Endothelial cell of umbilical vein (primary cell): Measurements from ENCODE around the gene SPRYD3. TPM values are rescaled to one million over a fixed set of nuclear protein-coding genes. Genes with fewer than 3 reads are reported as not detected.

ENCODE experiments used
- BruUV-seq: library from RNA; stranded (reverse); fragments of 400-500 nt; replicated peaks from 2 replicates; lab custom pipeline; 2021; lab: Mats Ljungman, UMichigan
- CTCF ChIA-PET: fragments of 300-600, 350-600 bp; sonication (Branson Sonifier 250); formaldehyde crosslinking; loops from one replicate; lab custom pipeline; 2021; ENCODE audit warnings: antibody characterized with exemption, inconsistent platforms; lab: Charles Lee
- POLR2A ChIA-PET: fragments of 300-600, 350-600 bp; sonication (Branson Sonifier 250); formaldehyde crosslinking; loops from one replicate; lab custom pipeline; 2021; ENCODE audit warnings: antibody characterized with exemption, inconsistent platforms; lab: Charles Lee
- DNase-seq: peaks from one replicate; pipeline ENCODE4 v3.0.0-alpha.2; 2011; ENCODE audit warnings: low read depth, low spot score
- FAIRE-seq: peaks from 2 replicates; lab custom pipeline; 2011; peaks lifted over from hg19 to GRCh38; lab: Jason Lieb, UNC
- H2AFZ ChIP-seq: 2 replicates; pipeline ENCODE4 v1.6.0; 2012; ENCODE audit warnings: low read depth, low read length, control low read depth, inconsistent platforms
- H3K27ac ChIP-seq: 2 replicates; pipeline ENCODE4 v1.5.1; 2011; ENCODE audit warnings: low read depth, mild to moderate bottlenecking, control low read depth, low read length, moderate library complexity; ENCODE audit not compliant: insufficient read depth
- H3K27me3 ChIP-seq, 2 experiments: 2 replicates each; pipeline versions ENCODE4 v1.6.0 to v1.6.1; 2011; ENCODE audit warnings: low read length in 2 of 2, mixed read lengths in 1 of 2; ENCODE audit not compliant: control insufficient read depth in 2 of 2, insufficient read depth in 2 of 2
- H3K36me3 ChIP-seq, 2 experiments: 2 replicates in 1 of 2; 3 replicates in 1 of 2; pipeline ENCODE4 v1.5.1; 2011; ENCODE audit warnings: low read length in 2 of 2, mild to moderate bottlenecking in 1 of 2, moderate library complexity in 1 of 2; ENCODE audit not compliant: control insufficient read depth in 2 of 2, insufficient read depth in 2 of 2; ENCODE audit errors: extremely low read depth in 1 of 2
- H3K4me1 ChIP-seq: 3 replicates; pipeline ENCODE4 v1.5.1; 2011; ENCODE audit warnings: mild to moderate bottlenecking, low read length; ENCODE audit not compliant: control insufficient read depth, insufficient read depth; ENCODE audit errors: extremely low read depth
- H3K4me2 ChIP-seq: 2 replicates; pipeline ENCODE4 v1.6.1; 2011; ENCODE audit warnings: low read length, control low read depth, mixed read lengths; ENCODE audit not compliant: insufficient read depth
- H3K4me3 ChIP-seq, 3 experiments: fragments of 200-600 bp in 1 of 3; sonication (generic), shearing (Covaris generic) in 1 of 3; replicated peaks in 1 of 3; 2 replicates each; pipeline ENCODE4 v1.5.1; 2011 to 2016; ENCODE audit warnings: control low read depth in 3 of 3, low read length in 3 of 3, mild to moderate bottlenecking in 2 of 3, inconsistent platforms in 1 of 3, low read depth in 1 of 3, moderate library complexity in 1 of 3; ENCODE audit not compliant: insufficient read depth in 1 of 3
- H3K79me2 ChIP-seq: 2 replicates; pipeline ENCODE4 v1.6.0; 2012; ENCODE audit warnings: low read length, inconsistent platforms; ENCODE audit not compliant: control insufficient read depth, insufficient read depth
- H3K9ac ChIP-seq: replicated peaks from 2 replicates; pipeline ENCODE3; 2011; ENCODE audit warnings: low read length, control low read depth; ENCODE audit not compliant: insufficient read depth; ENCODE audit errors: extremely low read depth
- H3K9me1 ChIP-seq: replicated peaks from 3 replicates; pipeline ENCODE4 v1.6.0; 2011; ENCODE audit warnings: mild to moderate bottlenecking, low read length; ENCODE audit not compliant: control insufficient read depth, insufficient read depth; ENCODE audit errors: extremely low read depth
- H3K9me3 ChIP-seq: replicated peaks from 2 replicates; pipeline ENCODE4 v1.5.1; 2012; ENCODE audit warnings: low read length, inconsistent platforms; ENCODE audit not compliant: control insufficient read depth, insufficient read depth
- H4K20me1 ChIP-seq: replicated peaks from 2 replicates; pipeline ENCODE3; 2011; ENCODE audit warnings: mild to moderate bottlenecking, low read length; ENCODE audit not compliant: control insufficient read depth, insufficient read depth; ENCODE audit errors: extremely low read depth
- EZH2 ChIP-seq: IDR thresholded peaks from 2 replicates; pipeline ENCODE4 v1.6.1; 2012; ENCODE audit warnings: borderline replicate concordance, low read depth, mild to moderate bottlenecking, moderate library complexity, low read length, inconsistent platforms; ENCODE audit not compliant: severe bottlenecking
- FOS ChIP-seq: IDR thresholded peaks from 2 replicates; pipeline ENCODE4 v1.6.1; 2011; ENCODE audit warnings: mild to moderate bottlenecking, low read length, moderate library complexity, borderline replicate concordance; ENCODE audit not compliant: insufficient read depth
- GATA2 ChIP-seq: IDR thresholded peaks from 2 replicates; pipeline ENCODE4 v1.7.0; 2011; ENCODE audit warnings: low read depth, mild to moderate bottlenecking, moderate library complexity, mixed read lengths, low read length; ENCODE audit not compliant: insufficient read length, insufficient read depth
- JUN ChIP-seq: IDR thresholded peaks from 2 replicates; pipeline ENCODE4 v1.6.1; 2011; ENCODE audit warnings: borderline replicate concordance, low read depth; ENCODE audit not compliant: insufficient read length, insufficient read depth
- MYC ChIP-seq: IDR thresholded peaks from one replicate; pipeline ENCODE4 v1.6.1; 2011; ENCODE audit warnings: mild to moderate bottlenecking, low read depth, low read length
- POLR2A ChIP-seq: IDR thresholded peaks from 2 replicates; pipeline ENCODE4 v1.6.1; 2012; ENCODE audit warnings: low read depth, mild to moderate bottlenecking, control low read depth, low read length
- POLR2AphosphoS5 ChIP-seq: IDR thresholded peaks from 2 replicates; pipeline ENCODE4 v1.6.1; 2012; ENCODE audit warnings: low read depth, mild to moderate bottlenecking, control low read depth, low read length, moderate library complexity; ENCODE audit not compliant: insufficient read depth
- dilution Hi-C: fragments of 300-500 bp; cut with MboI; formaldehyde crosslinking; loops from one replicate; pipeline ENCODE4 v1.15.0; 2019; ENCODE audit warnings: low sequenced_read_pairs; ENCODE audit not compliant: extremely low pct_ligation_motif_present
- intact Hi-C: fragments of 100-400 bp; cut with micrococcal nuclease; formaldehyde crosslinking; loops from one replicate; pipeline ENCODE4 v1.10.0; 2022
- polyA plus RNA-seq, 4 experiments: library from polyadenylated mRNA; depleted of rRNA in 3 of 4; stranded (reverse) in 3 of 4; unstranded in 1 of 4; fragments of >200 nt; gene quantifications; 2 replicates each; pipeline versions ENCODE4 v1.2.1 to v1.2.3, GENCODE V29; 2011 to 2012; ENCODE audit warnings: missing spikeins in 1 of 4
- total RNA-seq: library from RNA; stranded (reverse); gene quantifications from 2 replicates; pipeline ENCODE4 v1.2.3, GENCODE V29; 2021
- TF ChIP-seq, protein P1 (sequence below): IDR thresholded peaks from 2 replicates; pipeline ENCODE4 v1.6.1; 2011; ENCODE audit not compliant: insufficient read depth, insufficient read length
- TF ChIP-seq, protein P2 (sequence below), 2 donors: IDR thresholded peaks; 1 replicate in 1 of 2; 2 replicates in 1 of 2; pipeline ENCODE4 v1.5.1; 2011; ENCODE audit warnings: low read length in 2 of 2, mild to moderate bottlenecking in 2 of 2, moderate library complexity in 2 of 2, control low read depth in 1 of 2, inconsistent platforms in 1 of 2, low read depth in 1 of 2; ENCODE audit not compliant: insufficient read depth in 1 of 2; ENCODE audit errors: extremely low read depth in 1 of 2

Gene SPRYD3
- total and polyA plus RNA-seq, 2 donors (not counting 3 experiments of a cell fraction or from before 2014, with no cell fraction given), result 38.6 to 39.2 TPM

DNA sequence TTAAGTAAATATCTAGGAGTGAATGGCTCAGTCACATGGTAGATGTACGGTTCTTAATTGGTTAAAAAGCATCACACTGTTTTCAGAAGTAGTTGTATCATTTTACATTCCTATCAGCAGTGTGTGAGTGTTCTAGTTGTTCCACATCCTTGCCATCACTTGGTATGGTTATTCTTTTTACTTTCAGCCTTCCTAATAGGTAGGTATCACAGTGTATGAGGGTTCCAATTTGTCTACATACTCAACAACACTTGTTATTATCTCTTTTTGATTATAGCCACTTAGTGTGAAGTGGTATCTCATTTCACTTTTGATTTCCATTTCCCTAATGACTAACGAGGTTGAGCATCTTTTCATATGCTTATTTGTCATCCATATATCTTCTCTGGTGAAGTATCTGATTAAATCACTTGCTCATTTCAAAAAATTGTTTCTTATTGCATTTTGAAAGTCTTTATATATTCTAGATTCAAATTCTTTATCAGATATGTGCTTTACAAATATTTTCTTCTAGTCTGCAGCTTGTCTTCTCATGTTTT lies 3.5 kb upstream of the SPRYD3 start:
- CTCF ChIA-PET, result interaction anchor here (2.7 kb wide), 1 partner anchor 17 kb away, joined by 11 read pairs; no protein-coding TSS in a partner anchor
- TF ChIP-seq EZH2 (no peak), POLR2A (no peak), MYC (no peak), POLR2AphosphoS5 (no peak), GATA2 (no peak), JUN (no peak), FOS (no peak)
- TF ChIP-seq, protein P1, sequence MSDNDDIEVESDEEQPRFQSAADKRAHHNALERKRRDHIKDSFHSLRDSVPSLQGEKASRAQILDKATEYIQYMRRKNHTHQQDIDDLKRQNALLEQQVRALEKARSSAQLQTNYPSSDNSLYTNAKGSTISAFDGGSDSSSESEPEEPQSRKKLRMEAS, result no peak
- TF ChIP-seq, protein P2, sequence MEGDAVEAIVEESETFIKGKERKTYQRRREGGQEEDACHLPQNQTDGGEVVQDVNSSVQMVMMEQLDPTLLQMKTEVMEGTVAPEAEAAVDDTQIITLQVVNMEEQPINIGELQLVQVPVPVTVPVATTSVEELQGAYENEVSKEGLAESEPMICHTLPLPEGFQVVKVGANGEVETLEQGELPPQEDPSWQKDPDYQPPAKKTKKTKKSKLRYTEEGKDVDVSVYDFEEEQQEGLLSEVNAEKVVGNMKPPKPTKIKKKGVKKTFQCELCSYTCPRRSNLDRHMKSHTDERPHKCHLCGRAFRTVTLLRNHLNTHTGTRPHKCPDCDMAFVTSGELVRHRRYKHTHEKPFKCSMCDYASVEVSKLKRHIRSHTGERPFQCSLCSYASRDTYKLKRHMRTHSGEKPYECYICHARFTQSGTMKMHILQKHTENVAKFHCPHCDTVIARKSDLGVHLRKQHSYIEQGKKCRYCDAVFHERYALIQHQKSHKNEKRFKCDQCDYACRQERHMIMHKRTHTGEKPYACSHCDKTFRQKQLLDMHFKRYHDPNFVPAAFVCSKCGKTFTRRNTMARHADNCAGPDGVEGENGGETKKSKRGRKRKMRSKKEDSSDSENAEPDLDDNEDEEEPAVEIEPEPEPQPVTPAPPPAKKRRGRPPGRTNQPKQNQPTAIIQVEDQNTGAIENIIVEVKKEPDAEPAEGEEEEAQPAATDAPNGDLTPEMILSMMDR (IDR thresholded peaks at IDR 0.05; ENCODE audit: extremely low read depth in 1 of 2, insufficient read depth in 1 of 2, low read depth in 1 of 2, low read length in 2 of 2), result no peak
- H4K20me1 ChIP-seq, result no peaks in the 10 kb centered on the region
- POLR2A ChIA-PET, result no interaction called here
- no TSS peak for BruUV-seq
- peaks cover 9% of the 10 kb centered on the region for H3K4me1 ChIP-seq
- peaks cover 2 to 9% of the 10 kb centered on the region in 2 experiments for H3K27me3 ChIP-seq
- no peak overlapping the region for H3K9ac ChIP-seq
- no peak overlapping the region for H2AFZ ChIP-seq
- no peaks in the 10 kb centered on the region for H3K9me1 ChIP-seq
- H3K9me3 ChIP-seq, result no peaks in the 10 kb centered on the region
- no peak overlapping the region for H3K27ac ChIP-seq
- H3K36me3 ChIP-seq, result no peaks in the 10 kb centered on the region
- peaks cover 6% of the 10 kb centered on the region for H3K79me2 ChIP-seq
- H3K4me3 ChIP-seq, result no peak overlapping the region
- DNase-seq, result no peak
- intact Hi-C loops, result no loop called here
- no peak overlapping the region for H3K4me2 ChIP-seq
- FAIRE-seq, result no peak
- dilution Hi-C loops, result no loop called here
